ENCODE results near the gene SAP30BP.
A peak's percentile ranks its signal among the peaks of the same experiment; 100 is the strongest.

Gene SAP30BP

DNA sequence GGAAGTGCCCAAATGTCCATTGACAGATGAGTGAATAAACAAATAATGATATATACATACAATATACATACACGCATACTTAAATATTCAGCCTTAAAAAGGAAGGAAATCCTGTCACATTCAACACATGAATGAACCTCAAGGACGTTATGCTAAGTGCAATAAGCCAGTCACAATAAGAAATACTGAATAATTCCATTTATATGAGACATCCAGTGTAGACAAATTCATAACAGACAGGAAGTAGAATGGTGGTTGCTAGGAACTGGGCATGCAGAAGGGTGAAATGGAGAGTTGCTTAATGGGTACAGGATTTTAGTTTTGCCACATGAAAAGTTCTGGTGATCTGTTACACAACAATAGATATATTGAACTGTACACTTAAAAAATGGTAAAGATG lies 45.3 kb downstream of the SAP30BP start:
- H3K4me2 ChIP-seq (ENCODE audit: insufficient read depth, low read length) = no peak overlapping the region
- no peak overlapping the region for H3K9ac ChIP-seq (ENCODE audit: low read depth, low read length)
- H3K9me3 ChIP-seq (ENCODE audit: insufficient read depth, low read length, severe bottlenecking) = no peaks in the 10 kb centered on the region
- no peaks in the 10 kb centered on the region for H3K27me3 ChIP-seq (ENCODE audit: insufficient read depth, low read length, poor library complexity)
- no peak overlapping the region for H3K27ac ChIP-seq (ENCODE audit: low read length)
- H3K79me2 ChIP-seq (ENCODE audit: insufficient read depth, low read length) = no peaks in the 10 kb centered on the region
- H2AFZ ChIP-seq (ENCODE audit: low read depth, low read length) = no peak overlapping the region
- TF ChIP-seq EZH2 (IDR thresholded peaks at IDR 0.05; ENCODE audit: borderline replicate concordance, low read depth, low read length, severe bottlenecking) = no peak
- TF ChIP-seq, protein P1, sequence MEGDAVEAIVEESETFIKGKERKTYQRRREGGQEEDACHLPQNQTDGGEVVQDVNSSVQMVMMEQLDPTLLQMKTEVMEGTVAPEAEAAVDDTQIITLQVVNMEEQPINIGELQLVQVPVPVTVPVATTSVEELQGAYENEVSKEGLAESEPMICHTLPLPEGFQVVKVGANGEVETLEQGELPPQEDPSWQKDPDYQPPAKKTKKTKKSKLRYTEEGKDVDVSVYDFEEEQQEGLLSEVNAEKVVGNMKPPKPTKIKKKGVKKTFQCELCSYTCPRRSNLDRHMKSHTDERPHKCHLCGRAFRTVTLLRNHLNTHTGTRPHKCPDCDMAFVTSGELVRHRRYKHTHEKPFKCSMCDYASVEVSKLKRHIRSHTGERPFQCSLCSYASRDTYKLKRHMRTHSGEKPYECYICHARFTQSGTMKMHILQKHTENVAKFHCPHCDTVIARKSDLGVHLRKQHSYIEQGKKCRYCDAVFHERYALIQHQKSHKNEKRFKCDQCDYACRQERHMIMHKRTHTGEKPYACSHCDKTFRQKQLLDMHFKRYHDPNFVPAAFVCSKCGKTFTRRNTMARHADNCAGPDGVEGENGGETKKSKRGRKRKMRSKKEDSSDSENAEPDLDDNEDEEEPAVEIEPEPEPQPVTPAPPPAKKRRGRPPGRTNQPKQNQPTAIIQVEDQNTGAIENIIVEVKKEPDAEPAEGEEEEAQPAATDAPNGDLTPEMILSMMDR (IDR thresholded peaks at IDR 0.05; ENCODE audit: borderline replicate concordance, extremely low read depth, low read length, poor library complexity, severe bottlenecking) = no peak
- ATAC-seq (ENCODE audit: insufficient read depth, low read depth) (no peak), DNase-seq (no peak)
- peaks cover 11% of the 10 kb centered on the region for H3K36me3 ChIP-seq (ENCODE audit: insufficient read depth, low read length)
- H3K4me3 ChIP-seq (ENCODE audit: low read depth in 1 of 2, low read length in 2 of 2) = no peak overlapping the region
- H3K4me1 ChIP-seq (ENCODE audit: insufficient read depth, low read length) = no peaks in the 10 kb centered on the region
- H4K20me1 ChIP-seq (ENCODE audit: insufficient read depth, low read length) = no peaks in the 10 kb centered on the region

DNA sequence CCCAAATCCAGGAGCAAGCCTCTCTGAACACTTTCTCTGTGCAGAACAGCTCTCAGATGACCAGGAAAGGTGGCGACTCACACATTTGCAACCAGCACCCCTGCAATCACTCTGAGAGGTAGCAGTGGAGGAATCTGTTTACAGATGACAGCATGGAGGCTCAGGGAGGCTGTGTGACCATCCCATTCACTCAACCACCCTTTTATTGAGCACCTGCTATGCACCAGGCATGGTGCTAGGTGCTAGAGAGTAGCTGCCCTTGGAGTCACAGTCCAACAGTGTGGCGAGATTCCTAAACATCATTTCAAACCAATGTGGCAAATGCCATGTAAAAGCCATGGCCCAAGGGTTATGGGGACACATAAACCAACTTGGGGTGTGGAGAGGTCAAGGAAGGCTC lies 52.6 kb downstream of the SAP30BP start:
- Histone ChIP-seq H4K20me1 (ENCODE audit: insufficient read depth, low read length) (0 out of 2 replicates have a peak, but pooled peaks cover 6% of the 10 kb centered on the region), H3K27ac (ENCODE audit: low read length) (no peak overlapping the region), H3K79me2 (ENCODE audit: insufficient read depth, low read length) (no peaks in the 10 kb centered on the region), H3K9ac (ENCODE audit: low read depth, low read length) (no peak overlapping the region), H2AFZ (ENCODE audit: low read depth, low read length) (no peak overlapping the region), H3K9me3 (ENCODE audit: insufficient read depth, low read length, severe bottlenecking) (no peaks in the 10 kb centered on the region), H3K4me1 (ENCODE audit: insufficient read depth, low read length) (peaks cover 5% of the 10 kb centered on the region), H3K36me3 (ENCODE audit: insufficient read depth, low read length) (no peaks in the 10 kb centered on the region), H3K27me3 (ENCODE audit: insufficient read depth, low read length, poor library complexity) (peaks cover 24% of the 10 kb centered on the region), H3K4me3 (ENCODE audit: low read depth in 1 of 2, low read length in 2 of 2) (no peak overlapping the region), H3K4me2 (ENCODE audit: insufficient read depth, low read length) (no peak overlapping the region)
- no peak for TF ChIP-seq EZH2 (IDR thresholded peaks at IDR 0.05; ENCODE audit: borderline replicate concordance, low read depth, low read length, severe bottlenecking)
- TF ChIP-seq, protein P1 (IDR thresholded peaks at IDR 0.05; ENCODE audit: borderline replicate concordance, extremely low read depth, low read length, poor library complexity, severe bottlenecking) = no peak
- ATAC-seq (ENCODE audit: insufficient read depth, low read depth) = no peak
- no peak for DNase-seq

DNA sequence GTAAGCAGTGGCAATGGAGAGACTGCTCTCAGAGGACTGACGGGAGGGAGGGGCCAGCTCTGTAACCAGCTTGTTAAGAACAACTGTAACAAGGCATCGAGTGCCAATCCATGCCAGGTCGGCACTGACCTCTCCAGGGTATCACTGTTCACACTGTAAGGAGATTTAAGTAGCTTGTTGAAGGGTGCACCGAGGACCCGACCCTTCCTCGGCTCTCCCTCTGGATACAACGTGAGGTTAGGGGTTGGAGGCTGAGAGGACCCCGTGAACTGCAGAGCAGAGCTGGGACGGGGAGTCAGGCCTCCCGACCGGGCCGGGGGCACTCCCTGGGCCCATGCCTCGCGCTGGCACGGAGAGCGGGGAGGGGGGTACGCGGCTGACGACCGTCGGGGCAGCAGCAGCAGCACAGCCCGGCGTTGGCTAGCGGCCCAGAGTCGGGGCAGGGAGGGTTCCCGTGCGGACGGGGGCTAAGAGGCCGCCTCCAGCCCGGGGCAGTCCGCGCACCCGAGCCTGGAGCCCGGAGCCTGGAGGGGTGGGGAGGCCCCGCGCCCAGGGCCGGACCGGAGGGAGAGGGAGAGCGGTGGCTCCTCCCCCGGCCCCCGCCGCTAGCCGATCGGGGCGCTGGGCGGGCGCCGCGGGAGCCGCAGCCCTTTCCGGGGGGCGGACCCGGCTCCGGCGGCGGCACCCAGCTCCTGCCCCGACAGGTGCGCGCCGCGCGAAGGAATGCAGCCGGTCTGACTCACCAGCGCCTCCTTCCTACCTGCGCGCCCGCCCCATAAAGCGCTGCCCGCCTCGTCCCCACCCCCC lies 53.7 kb downstream of the SAP30BP start, which contains the start of gene ITGB4:
Gene ITGB4, plus strand, starts transcription at position 804 of the 807 bp plus-strand sequence. CDS start 3,245 bp downstream, outside the sequence.
- DNase-seq (peak; percentile 15), ATAC-seq (ENCODE audit: insufficient read depth, low read depth) (peak; percentile 76)
- H3K27ac ChIP-seq (ENCODE audit: low read length) = no peak within 1 kb of the TSS
- peaks cover 5% of the 10 kb centered on the region for H3K4me1 ChIP-seq (ENCODE audit: insufficient read depth, low read length)
- no peak within 1 kb of the TSS for H3K4me3 ChIP-seq (ENCODE audit: low read depth in 1 of 2, low read length in 2 of 2)
- H3K9me3 ChIP-seq (ENCODE audit: insufficient read depth, low read length, severe bottlenecking) = no peaks in the 10 kb centered on the region
- TF ChIP-seq, protein P1 (IDR thresholded peaks at IDR 0.05; ENCODE audit: borderline replicate concordance, extremely low read depth, low read length, poor library complexity, severe bottlenecking) = no peak
- peak; percentile 87 for TF ChIP-seq EZH2 (IDR thresholded peaks at IDR 0.05; ENCODE audit: borderline replicate concordance, low read depth, low read length, severe bottlenecking)
- H4K20me1 ChIP-seq (ENCODE audit: insufficient read depth, low read length) = 0 out of 2 replicates have a peak, but pooled peaks cover 6% of the 10 kb centered on the region
- H2AFZ ChIP-seq (ENCODE audit: low read depth, low read length) = no peak within 1 kb of the TSS
- no peaks in the 10 kb centered on the region for H3K36me3 ChIP-seq (ENCODE audit: insufficient read depth, low read length)
- no peaks in the 10 kb centered on the region for H3K79me2 ChIP-seq (ENCODE audit: insufficient read depth, low read length)
- H3K27me3 ChIP-seq (ENCODE audit: insufficient read depth, low read length, poor library complexity) = peaks cover 24% of the 10 kb centered on the region
- no peak within 1 kb of the TSS for H3K9ac ChIP-seq (ENCODE audit: low read depth, low read length)
- H3K4me2 ChIP-seq (ENCODE audit: insufficient read depth, low read length) = peak within 1 kb of the TSS; percentile 55
